Activated CD4-positive, alpha-beta T cell treated with anti-CD3 and anti-CD28 coated beads, Interleukin-2, amount 50 U/mL, for 4 hours (primary cell): ENCODE data around the gene CCL27.
"Not testable (repeated sequence)": the region's sequence is repeated elsewhere in the genome, so short reads cannot be mapped to it uniquely, and the experiment has no call there.

Experiments used
- DNase-seq, 2 experiments: peaks; one replicate each; pipeline ENCODE4 v3.0.0-alpha.2; 2020

Gene CCL27

GRCh38 chr9:34648673-34649072, 13.8 kb downstream of the CCL27 start:
- no peak for DNase-seq

GRCh38 chr9:34647651-34648050, 14.8 kb downstream of the CCL27 start:
- DNase-seq, result no peak

GRCh38 chr9:34647084-34647403, 15.4 kb downstream of the CCL27 start:
- DNase-seq, result no peak

GRCh38 chr9:34646211-34647083, 16.0 kb downstream of the CCL27 start, which contains the start of gene GALT:
Gene GALT (plus strand): TSS chr9:34646675. CDS start chr9:34646705, 30 bp downstream.
- DNase-seq, result peak; percentile 97 to 98

GRCh38 chr9:34644766-34645314, 17.6 kb downstream of the CCL27 start:
- no peak for DNase-seq

- no peak for DNase-seq
Observed at GRCh38 chr9:34642679-34643078, 19.8 kb downstream of the CCL27 start.

GRCh38 chr9:34639322-34639721, 23.1 kb downstream of the CCL27 start:
- DNase-seq, result not testable (repeated sequence)

GRCh38 chr9:34638138-34638445, 24.4 kb downstream of the CCL27 start:
- no peak for DNase-seq

GRCh38 chr9:34637356-34638137, 24.9 kb downstream of the CCL27 start, which contains the start of gene SIGMAR1:
Gene SIGMAR1 (minus strand): TSS chr9:34637787. CDS start chr9:34637697, 90 bp downstream.
- peak; percentile 89 to 90 for DNase-seq

- DNase-seq, result no peak
Observed at GRCh38 chr9:34636791-34637355, 25.6 kb downstream of the CCL27 start.

GRCh38 chr9:34635556-34635955, 26.9 kb downstream of the CCL27 start:
- DNase-seq, result no peak

- no peak for DNase-seq
Observed at GRCh38 chr9:34634551-34635248, 27.8 kb downstream of the CCL27 start.

GRCh38 chr9:34633851-34634550, 28.5 kb downstream of the CCL27 start:
- DNase-seq, result peak; percentile 73 to 75

- no peak for DNase-seq
Observed at GRCh38 chr9:34633166-34633565, 29.3 kb downstream of the CCL27 start.

- no peak for DNase-seq
Observed at GRCh38 chr9:34630402-34631154, 31.9 kb downstream of the CCL27 start.

- DNase-seq, result no peak
Observed at GRCh38 chr9:34629491-34629808, 33.0 kb downstream of the CCL27 start.

- peak; percentile 41 to 42 for DNase-seq
Observed at GRCh38 chr9:34628656-34629490, 33.6 kb downstream of the CCL27 start, which contains the start of gene ARID3C. Gene ARID3C (minus strand): TSS chr9:34629066. CDS start chr9:34628014, 1,052 bp downstream.

GRCh38 chr9:34627716-34628655, 34.5 kb downstream of the CCL27 start:
- DNase-seq, result no peak

- no peak for DNase-seq
Observed at GRCh38 chr9:34625186-34625486, 37.3 kb downstream of the CCL27 start.
